ENCODE results near the gene SLMAP.

The SLMAP gene

DNA sequence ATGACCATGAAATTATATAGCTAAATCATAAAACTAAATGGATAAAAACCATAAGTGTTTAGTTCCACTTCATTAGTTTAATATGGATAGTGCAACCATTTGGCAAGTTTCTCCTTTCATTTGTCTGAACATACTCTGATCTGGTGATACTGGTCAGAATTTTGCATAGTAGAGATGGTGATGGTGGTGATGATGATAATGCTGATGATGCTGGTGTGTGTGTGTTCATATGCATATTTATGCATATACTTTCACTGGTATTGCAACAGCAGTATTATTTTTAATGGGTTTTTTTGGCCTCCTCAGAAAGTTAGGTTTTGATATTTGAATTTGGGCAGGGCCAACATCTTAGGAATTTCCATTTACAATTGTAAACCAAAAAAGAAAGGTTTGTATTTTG is 76.4 kb downstream of the SLMAP start:
- no peaks in the 10 kb centered on the region for H3K36me3 ChIP-seq (ENCODE audit: insufficient read depth, low read length)
- H3K27ac ChIP-seq: no peak overlapping the region
- no peak overlapping the region for H3K9ac ChIP-seq (ENCODE audit: insufficient read length)
- H3K4me3 ChIP-seq: no peak overlapping the region
- H3K9me3 ChIP-seq (ENCODE audit: low read depth, low read length): no peaks in the 10 kb centered on the region
- DNase-seq (ENCODE audit: low read depth, low spot score): no peak
- no peak for TF ChIP-seq EZH2 (IDR thresholded peaks at IDR 0.05)
- TF ChIP-seq POLR2AphosphoS5 (IDR thresholded peaks at IDR 0.05; ENCODE audit: borderline replicate concordance, low read depth, low read length): no peak
- TF ChIP-seq FOXP2 (optimal IDR thresholded peaks at IDR 0.05; ENCODE audit: control extremely low read depth, extremely low read length, insufficient read depth): no peak

DNA sequence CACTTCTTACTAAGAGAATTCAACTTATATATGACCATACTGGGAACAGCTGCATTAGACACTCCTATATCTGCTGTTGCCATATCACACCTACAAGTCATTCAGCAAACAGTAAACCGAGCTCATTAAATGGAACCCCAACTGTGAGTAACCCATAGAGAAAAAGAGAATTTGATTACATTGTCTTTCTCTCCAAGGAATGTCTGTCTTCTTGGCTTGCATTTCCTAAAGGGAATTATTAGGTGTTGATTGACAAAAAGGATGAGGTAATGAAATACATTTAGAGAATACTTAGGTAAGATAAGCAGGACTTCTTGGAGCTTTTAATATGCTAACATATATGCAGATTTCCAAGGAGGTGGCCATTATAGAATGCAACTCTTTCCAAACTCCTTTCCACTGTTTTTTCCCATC is 76.8 kb downstream of the SLMAP start:
- no peak for DNase-seq (ENCODE audit: low read depth, low spot score)
- Histone ChIP-seq H3K4me3 (no peak overlapping the region), H3K36me3 (ENCODE audit: insufficient read depth, low read length) (no peaks in the 10 kb centered on the region), H3K27ac (no peak overlapping the region), H3K9me3 (ENCODE audit: low read depth, low read length) (no peaks in the 10 kb centered on the region), H3K9ac (ENCODE audit: insufficient read length) (no peak overlapping the region)
- TF ChIP-seq EZH2 (IDR thresholded peaks at IDR 0.05) (no peak), POLR2AphosphoS5 (IDR thresholded peaks at IDR 0.05; ENCODE audit: borderline replicate concordance, low read depth, low read length) (no peak), FOXP2 (optimal IDR thresholded peaks at IDR 0.05; ENCODE audit: control extremely low read depth, extremely low read length, insufficient read depth) (no peak)

DNA sequence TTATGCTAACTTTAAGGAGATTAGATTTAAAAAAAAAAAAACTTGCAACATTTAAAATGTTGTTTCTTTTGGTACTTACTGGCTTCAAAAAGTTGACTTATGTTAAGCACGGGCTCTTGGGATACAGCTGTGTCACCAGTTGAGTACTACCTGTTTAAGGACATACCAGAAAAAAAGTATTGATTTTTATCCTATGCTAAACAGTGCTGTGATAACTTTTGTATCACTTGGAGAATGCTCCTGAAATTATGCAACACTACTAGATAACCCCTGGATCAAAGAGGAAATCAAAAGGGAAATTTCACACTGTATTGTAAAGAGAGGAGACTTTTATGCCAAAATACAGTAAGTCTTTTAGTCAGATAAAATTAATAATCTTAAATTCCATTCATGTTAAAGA is 77.7 kb downstream of the SLMAP start:
- TF ChIP-seq FOXP2 (optimal IDR thresholded peaks at IDR 0.05; ENCODE audit: control extremely low read depth, extremely low read length, insufficient read depth) (no peak), POLR2AphosphoS5 (IDR thresholded peaks at IDR 0.05; ENCODE audit: borderline replicate concordance, low read depth, low read length) (no peak), EZH2 (IDR thresholded peaks at IDR 0.05) (no peak)
- no peak for DNase-seq (ENCODE audit: low read depth, low spot score)
- Histone ChIP-seq H3K4me3 (no peak overlapping the region), H3K9me3 (ENCODE audit: low read depth, low read length) (no peaks in the 10 kb centered on the region), H3K27ac (no peak overlapping the region), H3K9ac (ENCODE audit: insufficient read length) (no peak overlapping the region), H3K36me3 (ENCODE audit: insufficient read depth, low read length) (no peaks in the 10 kb centered on the region)

DNA sequence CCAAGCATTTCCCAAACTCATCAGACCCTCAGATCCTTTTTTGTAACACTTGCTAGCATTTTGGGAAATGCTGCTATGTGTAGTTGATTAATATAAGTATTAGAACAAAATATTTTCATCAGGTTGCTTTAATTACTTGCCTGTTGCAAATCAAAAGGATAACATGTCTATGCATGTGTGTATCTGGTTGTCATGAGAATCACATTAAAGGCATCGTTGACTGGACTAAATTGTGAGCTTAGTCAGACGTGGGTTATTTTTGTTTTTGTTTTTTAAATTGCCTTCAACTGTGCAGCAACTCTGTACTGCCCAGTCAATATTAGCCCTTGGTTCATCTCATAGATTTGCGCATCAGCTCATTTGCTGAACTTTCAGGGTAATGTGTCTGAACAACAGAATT is 81.6 kb downstream of the SLMAP start:
- Histone ChIP-seq H3K27ac (no peak overlapping the region), H3K36me3 (ENCODE audit: insufficient read depth, low read length) (no peaks in the 10 kb centered on the region), H3K9ac (ENCODE audit: insufficient read length) (no peak overlapping the region), H3K9me3 (ENCODE audit: low read depth, low read length) (no peaks in the 10 kb centered on the region), H3K4me3 (no peak overlapping the region)
- TF ChIP-seq EZH2 (IDR thresholded peaks at IDR 0.05) (no peak), POLR2AphosphoS5 (IDR thresholded peaks at IDR 0.05; ENCODE audit: borderline replicate concordance, low read depth, low read length) (no peak), FOXP2 (optimal IDR thresholded peaks at IDR 0.05; ENCODE audit: control extremely low read depth, extremely low read length, insufficient read depth) (no peak)
- DNase-seq (ENCODE audit: low read depth, low spot score): no peak

DNA sequence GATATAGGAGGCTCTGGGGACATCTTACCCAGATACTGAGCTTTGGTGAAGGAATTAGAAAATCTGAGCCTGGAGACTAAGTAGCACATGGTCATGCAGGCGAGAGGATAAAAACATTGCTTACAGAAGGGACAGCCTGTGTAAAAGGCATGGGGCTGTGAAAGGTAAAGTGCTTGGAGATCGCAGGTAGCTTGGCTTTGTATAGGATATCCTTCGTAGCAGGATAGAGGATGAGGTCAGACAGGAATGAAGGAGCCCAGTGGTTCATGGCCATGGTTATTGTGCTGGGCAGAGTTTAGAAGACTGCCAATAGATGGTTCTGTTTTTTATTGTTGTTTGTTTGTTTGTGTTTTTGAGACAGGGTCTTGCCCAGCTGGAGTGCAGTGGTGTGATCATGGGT is 82.5 kb downstream of the SLMAP start:
- H3K9me3 ChIP-seq (ENCODE audit: low read depth, low read length): no peaks in the 10 kb centered on the region
- H3K27ac ChIP-seq: no peak overlapping the region
- H3K4me3 ChIP-seq: no peak overlapping the region
- H3K36me3 ChIP-seq (ENCODE audit: insufficient read depth, low read length): no peaks in the 10 kb centered on the region
- TF ChIP-seq FOXP2 (optimal IDR thresholded peaks at IDR 0.05; ENCODE audit: control extremely low read depth, extremely low read length, insufficient read depth) (no peak), POLR2AphosphoS5 (IDR thresholded peaks at IDR 0.05; ENCODE audit: borderline replicate concordance, low read depth, low read length) (no peak), EZH2 (IDR thresholded peaks at IDR 0.05) (no peak)
- DNase-seq (ENCODE audit: low read depth, low spot score): no peak
- no peak overlapping the region for H3K9ac ChIP-seq (ENCODE audit: insufficient read length)

DNA sequence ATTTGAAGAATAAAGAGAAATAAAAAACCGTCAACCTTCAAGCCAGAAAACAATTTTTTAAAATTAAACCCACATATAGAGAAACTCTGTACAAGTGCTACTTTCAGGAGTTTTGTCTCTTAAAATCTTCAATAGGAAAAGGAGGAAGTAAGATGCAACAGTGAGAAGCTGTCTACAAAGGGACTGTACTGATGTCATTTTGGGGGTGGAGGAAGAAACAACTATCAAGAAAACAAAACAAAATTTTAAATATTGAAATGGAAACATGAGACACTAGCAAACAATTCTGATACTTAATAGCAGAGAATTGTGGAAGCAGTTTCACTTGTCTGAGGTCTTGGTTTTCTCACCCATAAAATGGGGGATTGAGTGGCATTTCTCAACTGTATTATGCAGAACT is 84.4 kb downstream of the SLMAP start:
- no peak for DNase-seq (ENCODE audit: low read depth, low spot score)
- no peak for TF ChIP-seq EZH2 (IDR thresholded peaks at IDR 0.05)
- no peak for TF ChIP-seq FOXP2 (optimal IDR thresholded peaks at IDR 0.05; ENCODE audit: control extremely low read depth, extremely low read length, insufficient read depth)
- no peak for TF ChIP-seq POLR2AphosphoS5 (IDR thresholded peaks at IDR 0.05; ENCODE audit: borderline replicate concordance, low read depth, low read length)

DNA sequence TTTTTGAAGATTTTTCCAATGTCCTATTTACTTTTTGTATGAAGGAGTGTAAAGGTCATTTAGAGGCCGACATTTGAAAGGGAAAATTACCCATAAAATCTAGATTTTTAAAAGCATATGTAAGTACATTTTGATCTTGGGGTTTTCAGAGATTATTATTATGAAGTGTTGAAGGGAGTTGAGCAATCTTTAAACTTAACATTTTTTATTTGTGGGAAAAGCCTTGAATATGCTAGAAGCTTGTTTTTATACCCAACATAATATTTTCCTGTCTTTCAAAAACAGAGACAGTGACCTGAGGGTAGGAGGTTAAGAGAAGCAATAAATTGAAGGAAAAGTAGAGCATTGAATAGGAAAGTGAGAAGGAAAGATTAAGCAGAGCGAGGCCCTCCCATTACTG is 85.7 kb downstream of the SLMAP start:
- H3K27ac ChIP-seq: no peak overlapping the region
- H3K9me3 ChIP-seq (ENCODE audit: low read depth, low read length): no peaks in the 10 kb centered on the region
- TF ChIP-seq FOXP2 (optimal IDR thresholded peaks at IDR 0.05; ENCODE audit: control extremely low read depth, extremely low read length, insufficient read depth) (no peak), POLR2AphosphoS5 (IDR thresholded peaks at IDR 0.05; ENCODE audit: borderline replicate concordance, low read depth, low read length) (no peak), EZH2 (IDR thresholded peaks at IDR 0.05) (no peak)
- H3K9ac ChIP-seq (ENCODE audit: insufficient read length): no peak overlapping the region
- H3K4me3 ChIP-seq: no peak overlapping the region
- no peak for DNase-seq (ENCODE audit: low read depth, low spot score)
- H3K36me3 ChIP-seq (ENCODE audit: insufficient read depth, low read length): no peaks in the 10 kb centered on the region

More for the DNA sequence above, 84.4 kb downstream of the SLMAP start:
- Histone ChIP-seq H3K36me3 (ENCODE audit: insufficient read depth, low read length) (no peaks in the 10 kb centered on the region), H3K4me3 (no peak overlapping the region), H3K27ac (no peak overlapping the region), H3K9me3 (ENCODE audit: low read depth, low read length) (no peaks in the 10 kb centered on the region), H3K9ac (ENCODE audit: insufficient read length) (no peak overlapping the region)

DNA sequence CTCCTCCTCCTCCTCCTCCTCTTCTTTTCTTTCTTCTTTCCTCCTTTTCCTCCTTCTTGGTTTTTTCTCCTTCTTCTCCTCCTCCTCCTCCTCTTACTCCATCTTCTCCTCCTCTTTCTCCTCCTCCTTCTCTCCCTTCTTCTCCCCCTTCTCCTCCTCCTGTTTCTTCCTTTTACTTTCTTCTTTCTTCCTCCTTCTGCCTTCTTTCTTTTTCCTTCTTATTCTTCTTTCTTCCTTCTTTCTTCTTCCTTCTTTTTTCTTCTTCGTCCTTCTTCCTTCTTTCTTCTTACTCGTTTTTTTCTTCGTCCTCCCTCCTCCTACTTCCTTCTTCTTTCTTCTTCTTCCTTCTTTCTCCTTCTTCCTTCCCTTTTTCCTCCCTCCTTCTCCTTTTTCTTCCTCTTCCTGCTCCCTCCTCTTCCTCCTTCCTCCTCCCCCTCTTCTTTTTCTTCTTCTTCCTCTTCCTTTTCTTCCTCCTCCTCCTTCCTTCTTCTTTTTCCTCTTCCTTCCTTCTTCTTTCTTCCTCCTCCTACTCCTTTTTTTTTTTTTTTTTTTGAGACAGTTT is 92.1 kb downstream of the SLMAP start:
- DNase-seq (ENCODE audit: low read depth, low spot score): no peak
- no peak overlapping the region for H3K4me3 ChIP-seq
- no peaks in the 10 kb centered on the region for H3K36me3 ChIP-seq (ENCODE audit: insufficient read depth, low read length)
- H3K9ac ChIP-seq (ENCODE audit: insufficient read length): no peak overlapping the region
- H3K9me3 ChIP-seq (ENCODE audit: low read depth, low read length): no peaks in the 10 kb centered on the region
- H3K27ac ChIP-seq: no peak overlapping the region
- TF ChIP-seq POLR2AphosphoS5 (IDR thresholded peaks at IDR 0.05; ENCODE audit: borderline replicate concordance, low read depth, low read length) (no peak), EZH2 (IDR thresholded peaks at IDR 0.05) (no peak)

DNA sequence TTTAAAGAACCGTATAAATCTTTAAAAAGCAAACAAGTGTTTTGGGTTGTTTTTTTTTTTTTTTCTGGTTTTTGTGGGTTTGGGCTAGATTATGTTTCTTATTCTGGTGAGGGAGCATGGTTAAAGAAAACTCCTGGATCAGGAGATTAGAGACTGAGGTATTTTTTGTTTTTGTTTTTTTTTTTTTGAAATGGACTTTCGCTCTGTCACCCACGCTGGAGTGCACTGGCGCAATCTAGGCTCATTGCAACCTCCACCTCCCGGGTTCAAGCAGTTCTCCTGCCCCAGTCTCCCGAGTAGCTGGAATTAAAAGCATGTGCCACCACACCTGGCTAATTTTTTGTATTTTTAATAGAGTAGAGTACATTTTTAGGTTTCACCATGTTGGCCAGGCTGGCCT is 95.2 kb downstream of the SLMAP start:
- Histone ChIP-seq H3K9me3 (ENCODE audit: low read depth, low read length) (no peaks in the 10 kb centered on the region), H3K36me3 (ENCODE audit: insufficient read depth, low read length) (no peaks in the 10 kb centered on the region), H3K4me3 (no peak overlapping the region), H3K9ac (ENCODE audit: insufficient read length) (no peak overlapping the region), H3K27ac (no peak overlapping the region)
- DNase-seq (ENCODE audit: low read depth, low spot score): no peak
- no peak for TF ChIP-seq FOXP2 (optimal IDR thresholded peaks at IDR 0.05; ENCODE audit: control extremely low read depth, extremely low read length, insufficient read depth)
- TF ChIP-seq POLR2AphosphoS5 (IDR thresholded peaks at IDR 0.05; ENCODE audit: borderline replicate concordance, low read depth, low read length): no peak
- no peak for TF ChIP-seq EZH2 (IDR thresholded peaks at IDR 0.05)
